ENCODE results near the gene C11orf52. TPM values are rescaled to one million over a fixed set of nuclear protein-coding genes. Genes with fewer than 3 reads are reported as not detected.
A peak's percentile ranks its signal among the peaks of the same experiment; 100 is the strongest.

Gene C11orf52
- total RNA-seq, 1 donor from 2014 or later: 1.2 TPM

DNA sequence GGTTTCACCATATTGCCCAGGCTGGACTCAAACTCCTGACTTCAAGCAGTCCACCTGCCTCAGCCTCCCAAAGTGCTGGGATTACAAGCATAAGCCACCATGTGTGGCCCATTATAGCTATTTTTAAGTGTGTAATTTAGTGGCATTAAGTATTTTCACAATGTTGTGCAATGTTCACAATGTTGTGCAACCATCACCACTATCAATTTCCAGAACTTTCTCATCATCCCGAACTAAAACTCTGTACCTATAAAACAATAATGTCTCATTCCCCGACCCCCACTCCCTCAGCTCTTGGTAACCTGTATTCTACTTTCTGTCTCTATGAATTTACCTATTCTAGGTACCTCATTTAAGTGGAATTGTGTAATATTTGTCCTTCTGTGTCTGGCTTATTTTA is 31.9 kb upstream of the C11orf52 start:
- H3K36me3 ChIP-seq: no peaks in the 10 kb centered on the region
- no peak for DNase-seq
- no peaks in the 10 kb centered on the region for H3K4me1 ChIP-seq
- no peak overlapping the region for H3K27ac ChIP-seq (replicated peaks)
- TF ChIP-seq, protein P1, sequence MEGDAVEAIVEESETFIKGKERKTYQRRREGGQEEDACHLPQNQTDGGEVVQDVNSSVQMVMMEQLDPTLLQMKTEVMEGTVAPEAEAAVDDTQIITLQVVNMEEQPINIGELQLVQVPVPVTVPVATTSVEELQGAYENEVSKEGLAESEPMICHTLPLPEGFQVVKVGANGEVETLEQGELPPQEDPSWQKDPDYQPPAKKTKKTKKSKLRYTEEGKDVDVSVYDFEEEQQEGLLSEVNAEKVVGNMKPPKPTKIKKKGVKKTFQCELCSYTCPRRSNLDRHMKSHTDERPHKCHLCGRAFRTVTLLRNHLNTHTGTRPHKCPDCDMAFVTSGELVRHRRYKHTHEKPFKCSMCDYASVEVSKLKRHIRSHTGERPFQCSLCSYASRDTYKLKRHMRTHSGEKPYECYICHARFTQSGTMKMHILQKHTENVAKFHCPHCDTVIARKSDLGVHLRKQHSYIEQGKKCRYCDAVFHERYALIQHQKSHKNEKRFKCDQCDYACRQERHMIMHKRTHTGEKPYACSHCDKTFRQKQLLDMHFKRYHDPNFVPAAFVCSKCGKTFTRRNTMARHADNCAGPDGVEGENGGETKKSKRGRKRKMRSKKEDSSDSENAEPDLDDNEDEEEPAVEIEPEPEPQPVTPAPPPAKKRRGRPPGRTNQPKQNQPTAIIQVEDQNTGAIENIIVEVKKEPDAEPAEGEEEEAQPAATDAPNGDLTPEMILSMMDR (IDR thresholded peaks at IDR 0.05; ENCODE audit: borderline replicate concordance): no peak
- intact Hi-C loops (cut with micrococcal nuclease): no loop called here
- peaks cover 3% of the 10 kb centered on the region for H3K9me3 ChIP-seq (replicated peaks)
- no peaks in the 10 kb centered on the region for H3K27me3 ChIP-seq (ENCODE audit: low read depth)
- no peak overlapping the region for H3K4me3 ChIP-seq

DNA sequence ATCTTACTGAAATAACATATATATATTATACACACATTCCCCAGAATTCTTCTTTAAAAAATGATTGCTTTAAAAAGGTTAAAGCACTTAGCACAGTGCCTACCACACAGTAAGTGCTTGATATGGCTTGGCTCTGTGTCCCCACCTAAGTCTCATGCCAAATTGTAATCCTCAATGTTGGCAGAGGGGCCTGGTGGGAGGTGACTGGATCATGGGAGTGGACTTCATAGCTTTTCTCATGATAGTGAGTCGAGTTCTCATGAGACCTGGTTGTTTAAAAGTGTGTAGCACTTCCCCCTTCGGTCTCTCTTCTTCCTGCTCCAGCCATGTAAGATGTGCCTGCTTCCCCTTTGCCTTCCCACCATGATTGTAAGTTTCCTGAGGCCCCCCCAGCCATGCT is 13.3 kb upstream of the C11orf52 start:
- TF ChIP-seq, protein P1 (IDR thresholded peaks at IDR 0.05; ENCODE audit: borderline replicate concordance): no peak
- no peaks in the 10 kb centered on the region for H3K9me3 ChIP-seq (replicated peaks)
- H3K36me3 ChIP-seq: peaks cover 19% of the 10 kb centered on the region
- H3K4me3 ChIP-seq: no peak overlapping the region
- no peaks in the 10 kb centered on the region for H3K27me3 ChIP-seq (ENCODE audit: low read depth)
- H3K27ac ChIP-seq (replicated peaks): peak overlapping the region; percentile 99
- peaks cover 28% of the 10 kb centered on the region for H3K4me1 ChIP-seq
- intact Hi-C loops (cut with micrococcal nuclease): no loop called here
- DNase-seq: no peak

DNA sequence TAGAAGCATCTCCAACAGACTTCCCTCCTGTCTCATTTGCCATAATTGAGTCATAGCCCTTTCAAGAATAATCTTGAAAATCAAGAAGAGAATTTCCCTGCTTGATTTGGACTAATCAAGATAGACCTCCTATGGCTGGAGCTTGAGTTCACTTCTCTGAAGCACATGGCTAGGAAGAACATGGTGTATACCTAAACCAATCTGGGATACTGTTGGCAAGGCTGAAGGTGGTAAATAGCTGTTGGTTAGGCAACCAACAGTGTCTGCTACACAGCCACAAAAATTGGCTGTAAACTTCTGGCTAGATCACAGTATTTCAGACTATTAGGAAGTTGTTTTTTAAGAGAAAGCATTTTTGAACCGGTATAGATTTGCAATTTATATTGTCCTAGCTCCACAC is 12.0 kb upstream of the C11orf52 start:
- Histone ChIP-seq H3K27me3 (ENCODE audit: low read depth) (no peaks in the 10 kb centered on the region), H3K9me3 (replicated peaks) (no peaks in the 10 kb centered on the region), H3K4me1 (peaks cover 40% of the 10 kb centered on the region), H3K4me3 (no peak overlapping the region), H3K27ac (replicated peaks) (peak overlapping the region; percentile 99), H3K36me3 (peaks cover 22% of the 10 kb centered on the region)
- intact Hi-C loops (cut with micrococcal nuclease): no loop called here
- TF ChIP-seq, protein P1 (IDR thresholded peaks at IDR 0.05; ENCODE audit: borderline replicate concordance): no peak
- no peak for DNase-seq

DNA sequence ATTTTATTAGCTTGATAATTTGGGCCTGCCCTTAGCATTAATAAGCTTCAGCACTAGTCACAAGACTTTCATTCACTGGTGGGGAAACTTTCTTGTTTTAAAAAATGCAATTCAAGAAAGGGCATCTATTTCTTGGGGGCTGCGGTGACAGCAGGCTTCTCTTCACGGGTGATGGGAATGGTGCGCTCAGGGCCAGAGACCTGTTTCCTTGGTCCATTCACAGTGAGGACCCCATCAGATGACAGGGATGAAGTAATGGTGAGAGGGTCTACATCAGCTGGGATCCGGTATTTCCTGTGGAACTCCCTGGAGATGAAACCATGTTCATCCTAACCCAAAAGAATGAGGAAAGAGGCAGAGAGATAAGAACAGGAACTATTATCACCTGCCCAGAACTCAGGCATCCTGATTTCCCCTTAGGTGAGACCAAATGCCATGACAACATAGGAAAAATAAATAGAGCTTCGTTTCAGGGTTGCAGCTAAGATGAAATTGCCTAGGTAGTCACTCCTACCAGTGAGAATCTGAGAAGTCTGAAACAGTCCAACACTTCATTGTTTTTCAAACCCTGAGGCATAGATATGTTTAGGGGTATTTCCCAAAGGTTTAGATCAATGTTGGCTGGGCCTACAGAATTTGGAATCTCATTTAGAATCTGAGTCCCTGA is 9.9 kb upstream of the C11orf52 start:
- peaks cover 56% of the 10 kb centered on the region for H3K4me1 ChIP-seq
- intact Hi-C loops (cut with micrococcal nuclease): no loop called here
- TF ChIP-seq, protein P1 (IDR thresholded peaks at IDR 0.05; ENCODE audit: borderline replicate concordance): no peak
- DNase-seq: no peak
- peaks cover 22% of the 10 kb centered on the region for H3K36me3 ChIP-seq
- peak overlapping the region; percentile 77 for H3K4me3 ChIP-seq
- peaks cover 13% of the 10 kb centered on the region for H3K27me3 ChIP-seq (ENCODE audit: low read depth)
- no peaks in the 10 kb centered on the region for H3K9me3 ChIP-seq (replicated peaks)
- peak overlapping the region; percentile 99 for H3K27ac ChIP-seq (replicated peaks)

DNA sequence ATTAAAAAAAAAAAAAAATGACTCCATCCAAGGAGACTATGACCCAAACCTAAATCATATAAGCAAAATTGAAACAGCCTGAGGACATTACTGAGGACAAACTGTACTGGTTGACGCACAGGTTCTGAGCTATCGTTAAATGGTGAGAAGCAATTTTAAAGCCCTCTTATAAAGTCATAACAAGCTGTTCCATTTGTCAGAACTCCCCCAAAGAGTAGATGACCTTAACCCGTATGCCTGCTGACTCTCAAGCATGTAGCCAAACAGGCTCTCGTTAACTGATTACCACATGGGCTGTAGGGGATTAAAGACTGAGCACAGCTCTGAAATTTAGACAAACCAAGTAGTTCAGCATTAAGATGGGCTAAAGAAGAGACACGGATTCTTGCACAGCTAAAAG is 9.3 kb upstream of the C11orf52 start:
- peak overlapping the region; percentile 99 for H3K27ac ChIP-seq (replicated peaks)
- peaks cover 15% of the 10 kb centered on the region for H3K27me3 ChIP-seq (ENCODE audit: low read depth)
- intact Hi-C loops (cut with micrococcal nuclease): no loop called here
- DNase-seq: no peak
- peak overlapping the region; percentile 77 for H3K4me3 ChIP-seq
- H3K9me3 ChIP-seq (replicated peaks): no peaks in the 10 kb centered on the region
- peaks cover 62% of the 10 kb centered on the region for H3K4me1 ChIP-seq
- TF ChIP-seq, protein P1 (IDR thresholded peaks at IDR 0.05; ENCODE audit: borderline replicate concordance): no peak
- peaks cover 22% of the 10 kb centered on the region for H3K36me3 ChIP-seq

Measured in left ventricle myocardium inferior (tissue), 1 donor.